A673 (cell line): ENCODE measurements around the gene OR4E2. TPM values are rescaled to one million over a fixed set of nuclear protein-coding genes. Genes with fewer than 3 reads are reported as not detected.
"Not testable (repeated sequence)": the region's sequence is repeated elsewhere in the genome, so short reads cannot be mapped to it uniquely, and the experiment has no call there.

Source experiments
- BruUV-seq: library from RNA; stranded (reverse); fragments of 400-500 nt; replicated peaks from 2 replicates; lab custom pipeline; 2021; lab: Mats Ljungman, UMichigan
- CTCF ChIA-PET: fragments of 300-600 bp; sonication (Branson Sonifier 250); formaldehyde crosslinking; loops from one replicate; lab custom pipeline; 2022; ENCODE audit warnings: antibody characterized with exemption; lab: Charles Lee
- POLR2A ChIA-PET: fragments of 300-600 bp; sonication (Branson Sonifier 250); formaldehyde crosslinking; loops from one replicate; lab custom pipeline; 2022; ENCODE audit warnings: antibody characterized with exemption; ENCODE audit not compliant: low non-redundant PET; lab: Charles Lee
- DNase-seq: peaks from one replicate; pipeline ENCODE4 v3.0.0-alpha.2; 2015; ENCODE audit warnings: low spot score
- H3K27ac ChIP-seq: fragments of 200-600 bp; sonication (generic); 2 replicates; pipeline ENCODE4 v1.5.1; 2016; ENCODE audit warnings: mixed run types, low read depth, mild to moderate bottlenecking, mixed read lengths, antibody characterized with exemption, low read length; ENCODE audit not compliant: poor library complexity, severe bottlenecking
- H3K27me3 ChIP-seq: fragments of 200-600 bp; sonication (generic); replicated peaks from 2 replicates; pipeline ENCODE4 v1.6.1; 2017; ENCODE audit warnings: mixed run types, low read depth, mild to moderate bottlenecking, mixed read lengths, antibody characterized with exemption, low read length; ENCODE audit not compliant: insufficient read depth, poor library complexity
- H3K36me3 ChIP-seq: fragments of 200-600 bp; sonication (generic); 2 replicates; pipeline ENCODE4 v1.6.1; 2016; ENCODE audit warnings: mixed run types, mild to moderate bottlenecking, mixed read lengths, antibody characterized with exemption, low read length; ENCODE audit not compliant: insufficient read depth, poor library complexity, severe bottlenecking
- H3K4me1 ChIP-seq: fragments of 200-600 bp; sonication (generic); 2 replicates; pipeline ENCODE4 v1.6.1; 2017; ENCODE audit warnings: mixed run types, mild to moderate bottlenecking, mixed read lengths, antibody characterized with exemption, low read length; ENCODE audit not compliant: insufficient read depth, poor library complexity, severe bottlenecking
- H3K4me3 ChIP-seq: fragments of 200-600 bp; sonication (generic); 2 replicates; pipeline ENCODE4 v1.5.1; 2016; ENCODE audit warnings: low read depth, mixed run types, mild to moderate bottlenecking, mixed read lengths, low read length; ENCODE audit not compliant: poor library complexity, severe bottlenecking
- H3K9me3 ChIP-seq: fragments of 200-600 bp; sonication (generic); 2 replicates; pipeline ENCODE4 v1.6.1; 2016; ENCODE audit warnings: mixed run types, low read depth, mild to moderate bottlenecking, mixed read lengths, antibody characterized with exemption, low read length; ENCODE audit not compliant: poor library complexity, severe bottlenecking
- CTCF ChIP-seq: fragments of 300-800, 200-600 bp; sonication (generic); conservative IDR thresholded peaks from 2 replicates; pipeline ENCODE4 v1.5.1; 2017; ENCODE audit warnings: low read depth, mild to moderate bottlenecking, antibody characterized with exemption, low read length, moderate library complexity, mixed read lengths
- EZH2 ChIP-seq: fragments of 200-600 bp; sonication (generic); IDR thresholded peaks from 2 replicates; pipeline ENCODE4 v1.6.1; 2017; ENCODE audit warnings: borderline replicate concordance, low read depth, mild to moderate bottlenecking, mixed read lengths, antibody characterized with exemption, low read length; ENCODE audit not compliant: poor library complexity, severe bottlenecking
- intact Hi-C: fragments of 100-400 bp; cut with micrococcal nuclease; formaldehyde crosslinking; loops from one replicate; pipeline ENCODE4 v1.10.0; 2022; ENCODE audit not compliant: unreplicated experiment
- total RNA-seq: library from RNA; stranded (reverse); gene quantifications from 2 replicates; pipeline ENCODE4 v1.2.3, GENCODE V29; 2021

The OR4E2 gene
- total RNA-seq, 1 experiment from 2014 or later = 10.8 TPM

GRCh38 chr14:21617614-21618013 is 36.0 kb upstream of the OR4E2 start:
- no TSS peak for BruUV-seq
- CTCF ChIA-PET = no interaction called here
- TF ChIP-seq EZH2 (no peak), CTCF (no peak)
- Histone ChIP-seq H3K27me3 (no peaks in the 10 kb centered on the region), H3K9me3 (no peaks in the 10 kb centered on the region), H3K4me1 (peaks cover 11% of the 10 kb centered on the region), H3K27ac (no peak overlapping the region), H3K36me3 (no peaks in the 10 kb centered on the region), H3K4me3 (no peak overlapping the region)
- POLR2A ChIA-PET = no interaction called here
- no peak for DNase-seq
- intact Hi-C loops = no loop called here

GRCh38 chr14:21626491-21627230 is 27.0 kb upstream of the OR4E2 start:
- DNase-seq = no peak
- H3K4me1 ChIP-seq = peaks cover 11% of the 10 kb centered on the region
- TF ChIP-seq CTCF (no peak), EZH2 (no peak)
- no peak overlapping the region for H3K4me3 ChIP-seq
- no peaks in the 10 kb centered on the region for H3K9me3 ChIP-seq
- POLR2A ChIA-PET = no interaction called here
- intact Hi-C loops = no loop called here
- no TSS peak for BruUV-seq
- CTCF ChIA-PET = interaction anchor here (0.6 kb wide), 1 partner anchor 96 kb away, joined by 3 read pairs; no protein-coding TSS in a partner anchor
- no peaks in the 10 kb centered on the region for H3K27me3 ChIP-seq
- no peaks in the 10 kb centered on the region for H3K36me3 ChIP-seq
- no peak overlapping the region for H3K27ac ChIP-seq

GRCh38 chr14:21630503-21630902 is 23.1 kb upstream of the OR4E2 start:
- H3K27ac ChIP-seq, BruUV-seq, CTCF ChIA-PET, H3K9me3 ChIP-seq, H3K36me3 ChIP-seq, POLR2A ChIA-PET, H3K4me1 ChIP-seq, DNase-seq, H3K4me3 ChIP-seq, intact Hi-C loops, H3K27me3 ChIP-seq: not testable (repeated sequence)

- intact Hi-C loops = no loop called here
- no peak for DNase-seq
- Histone ChIP-seq H3K27ac (no peak overlapping the region), H3K27me3 (no peaks in the 10 kb centered on the region), H3K4me1 (peaks cover 4% of the 10 kb centered on the region), H3K9me3 (no peaks in the 10 kb centered on the region), H3K4me3 (no peak overlapping the region), H3K36me3 (no peaks in the 10 kb centered on the region)
- ChIA-PET CTCF (no interaction called here), POLR2A (no interaction called here)
- TF ChIP-seq EZH2 (no peak), CTCF (no peak)
- BruUV-seq = no TSS peak
Observed at GRCh38 chr14:21631084-21631483, 22.6 kb upstream of the OR4E2 start.
